Cardiac septum (tissue), 1 donor: ENCODE measurements around the gene PCDHGC5. TPM values are rescaled to one million over a fixed set of nuclear protein-coding genes. Genes with fewer than 3 reads are reported as not detected.

Experiments used
- DNase-seq: peaks from one replicate; pipeline ENCODE4 v3.0.0-alpha.2; 2020; ENCODE audit warnings: low spot score
- intact Hi-C: fragments of 100-400 bp; cut with DNase I; formaldehyde crosslinking; loops from one replicate; pipeline ENCODE4 v1.14.0; 2022
- long read RNA-seq: library from polyadenylated mRNA; unstranded; transcript quantifications from one replicate; pipeline ENCODE4 v2.0.0, GENCODE V29; 2021
- total RNA-seq: library from RNA; stranded (reverse); fragmentation: NEBNext Ultra II Directional; extraction: Animal tissue kit (Norgen Biotek cat#: 25700); gene quantifications from one replicate; pipeline ENCODE4 v1.2.1, GENCODE V29; 2021
- donor health status: DM: no; HTN: no; CAD: no.

Gene PCDHGC5
- total RNA-seq, result 6.1 TPM
- long read RNA-seq, partial matches to known transcripts, result 0 of 1 reads
- long read RNA-seq, other reads (novel, unspliced or antisense), result 1 of 1 reads

DNA sequence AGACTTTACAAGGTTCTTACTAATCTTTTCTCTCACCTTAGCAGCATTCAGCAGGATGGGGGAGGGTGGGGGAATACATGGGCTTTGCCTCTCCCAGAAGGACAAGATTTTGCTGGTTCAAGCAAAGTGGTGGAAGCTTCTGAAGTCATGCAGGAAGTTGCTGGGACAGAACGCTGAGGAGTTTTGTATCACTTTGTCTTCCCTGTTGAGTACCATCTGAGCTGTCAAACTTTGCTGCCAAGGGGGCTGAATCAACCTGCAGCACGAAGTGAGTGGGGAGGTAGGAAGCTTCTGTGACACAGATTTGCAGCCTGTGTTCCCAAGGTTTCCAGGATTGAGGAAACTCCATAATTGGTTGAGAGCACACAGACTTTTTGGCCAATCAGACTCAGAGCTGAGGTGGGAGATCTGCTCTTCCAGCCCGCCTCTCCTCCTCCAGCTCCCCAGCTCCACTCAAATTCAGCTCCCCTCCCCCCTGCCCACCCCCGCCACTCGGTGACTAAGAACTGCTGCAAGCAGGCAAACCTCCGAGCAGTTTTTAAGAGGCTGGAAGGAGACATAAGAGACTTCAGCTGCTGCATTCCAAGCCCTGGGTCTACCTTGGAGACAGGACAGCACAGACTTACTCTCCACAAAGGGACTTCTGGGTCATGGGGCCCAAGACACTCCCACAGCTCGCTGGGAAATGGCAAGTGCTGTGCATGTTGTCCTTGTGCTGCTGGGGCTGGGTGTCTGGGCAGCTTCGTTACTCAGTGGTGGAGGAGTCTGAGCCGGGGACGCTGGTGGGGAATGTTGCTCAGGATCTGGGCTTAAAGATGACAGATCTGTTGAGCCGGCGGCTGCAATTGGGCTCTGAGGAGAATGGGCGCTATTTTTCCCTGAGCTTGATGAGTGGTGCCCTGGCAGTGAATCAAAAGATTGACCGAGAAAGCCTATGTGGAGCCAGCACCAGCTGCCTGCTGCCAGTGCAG lies at the start of gene PCDHGC5:
PCDHGC5 (plus strand) TSS at position 491 of the 971 bp plus-strand sequence; CDS start at position 651, 160 bp downstream.
- intact Hi-C loops, result no loop called here
- no peak for DNase-seq

GRCh38 chr5:141439411-141440141 lies 49.3 kb upstream of the PCDHGC5 start:
- DNase-seq, result no peak
- intact Hi-C loops, result loop anchor here (5.0 kb wide), 1 partner anchor 38 kb away; the partner anchor contains the start of gene PCDHGC3

DNA sequence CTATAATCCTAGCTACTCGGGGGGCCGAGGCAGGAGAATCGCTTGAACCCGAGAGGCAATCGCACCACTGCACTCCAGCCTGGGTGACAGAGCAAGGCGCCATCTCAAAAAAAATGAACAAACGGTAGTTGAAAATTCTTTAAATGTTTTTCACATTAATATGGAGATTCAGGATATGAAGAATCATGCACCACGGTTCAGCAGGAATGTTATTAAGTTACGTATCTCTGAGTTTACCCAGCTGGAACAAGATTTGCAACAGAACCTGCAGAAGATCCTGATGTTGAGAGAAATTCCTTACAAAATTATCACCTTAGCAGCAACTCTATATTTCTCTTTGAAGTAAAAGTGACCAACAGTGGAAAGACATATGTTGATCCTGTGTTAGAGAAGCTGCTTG lies 48.5 kb upstream of the PCDHGC5 start:
- intact Hi-C loops, result loop anchor here (5.0 kb wide), 1 partner anchor 37 kb away; the partner anchor contains the start of gene PCDHGC3
- DNase-seq, result no peak

DNA sequence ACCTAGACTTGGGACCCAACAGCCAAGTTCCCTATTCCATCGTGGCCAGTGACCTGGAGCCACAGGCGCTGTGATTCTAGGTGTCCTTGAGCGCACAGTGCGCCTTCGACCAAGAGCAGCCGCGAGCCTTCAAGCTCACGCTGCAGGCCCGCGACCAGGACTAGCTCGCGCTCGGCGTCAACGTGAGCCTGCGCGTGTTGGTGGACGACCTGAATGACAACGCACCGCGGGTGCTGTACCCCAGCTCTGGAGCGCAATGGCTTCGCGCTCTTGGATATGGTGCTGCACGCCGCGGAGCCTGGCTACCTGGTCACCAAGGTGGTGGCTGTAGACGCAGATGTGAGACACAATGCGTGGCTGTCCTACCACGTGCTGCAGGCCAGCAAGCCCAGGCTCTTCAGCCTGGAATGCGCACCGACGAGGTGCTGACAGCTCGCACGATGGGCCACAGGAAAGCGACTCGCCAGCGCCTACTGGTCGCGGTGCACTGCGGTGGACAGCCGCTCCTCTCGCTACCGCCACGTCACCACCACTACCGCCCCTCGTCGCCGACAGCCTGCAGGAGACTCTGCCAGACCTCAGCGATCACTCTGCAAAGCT lies 47.2 kb upstream of the PCDHGC5 start:
- intact Hi-C loops, result loop anchor here (5.0 kb wide), 1 partner anchor 36 kb away; the partner anchor contains the start of gene PCDHGC3
- no peak for DNase-seq

DNA sequence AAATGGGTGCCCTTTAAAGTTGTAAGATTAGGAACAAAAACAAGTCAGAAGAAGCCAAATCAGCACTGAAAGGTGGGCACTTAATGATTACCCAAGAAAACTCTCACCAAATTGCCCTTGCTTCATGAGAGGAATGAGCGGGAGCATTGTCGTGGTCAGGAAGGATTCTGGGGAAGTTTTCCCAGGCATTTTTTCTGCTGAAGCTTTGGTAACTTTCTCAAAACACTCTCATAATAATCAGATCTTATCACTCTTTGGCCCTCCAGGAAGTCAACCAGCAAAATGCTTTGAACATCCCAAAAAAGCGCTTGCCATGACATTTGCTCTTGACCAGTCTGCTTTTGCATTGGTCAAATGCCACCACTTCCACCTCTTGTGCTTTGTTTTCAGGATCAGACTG lies 23.5 kb upstream of the PCDHGC5 start:
- intact Hi-C loops, result no loop called here
- DNase-seq, result no peak

DNA sequence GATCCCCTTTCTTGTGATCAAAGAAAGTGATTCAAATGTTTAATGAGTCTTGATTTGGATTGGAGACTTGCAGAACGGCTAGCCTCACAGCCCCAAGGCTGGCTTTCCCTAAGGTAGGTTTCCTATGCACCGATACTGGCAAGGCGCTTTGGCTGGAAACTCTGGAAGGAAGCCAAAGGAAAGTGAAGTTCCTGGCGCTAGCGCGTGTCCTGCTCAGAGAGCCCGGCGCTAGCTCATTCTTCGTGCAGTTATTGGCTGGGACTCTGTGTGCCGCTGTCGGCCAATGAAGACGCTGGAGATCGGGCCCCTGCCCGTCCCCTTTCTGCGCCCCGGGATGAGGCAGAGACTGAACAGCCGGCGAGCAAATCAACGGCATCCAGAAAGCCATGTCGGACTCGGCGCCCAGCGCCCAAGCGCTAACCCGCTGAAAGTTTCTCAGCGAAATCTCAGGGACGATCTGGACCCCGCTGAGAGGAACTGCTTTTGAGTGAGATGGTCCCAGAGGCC lies 13.2 kb upstream of the PCDHGC5 start, which contains the start of gene PCDHGC3:
PCDHGC3 (plus strand) TSS at position 342 of the 507 bp plus-strand sequence; CDS start at position 493, 151 bp downstream.
- intact Hi-C loops, result loop anchor here (2.0 to 5.0 kb wide), 3 partner anchors 33 to 81 kb away; no protein-coding TSS in a partner anchor
- peak; percentile 94 for DNase-seq

DNA sequence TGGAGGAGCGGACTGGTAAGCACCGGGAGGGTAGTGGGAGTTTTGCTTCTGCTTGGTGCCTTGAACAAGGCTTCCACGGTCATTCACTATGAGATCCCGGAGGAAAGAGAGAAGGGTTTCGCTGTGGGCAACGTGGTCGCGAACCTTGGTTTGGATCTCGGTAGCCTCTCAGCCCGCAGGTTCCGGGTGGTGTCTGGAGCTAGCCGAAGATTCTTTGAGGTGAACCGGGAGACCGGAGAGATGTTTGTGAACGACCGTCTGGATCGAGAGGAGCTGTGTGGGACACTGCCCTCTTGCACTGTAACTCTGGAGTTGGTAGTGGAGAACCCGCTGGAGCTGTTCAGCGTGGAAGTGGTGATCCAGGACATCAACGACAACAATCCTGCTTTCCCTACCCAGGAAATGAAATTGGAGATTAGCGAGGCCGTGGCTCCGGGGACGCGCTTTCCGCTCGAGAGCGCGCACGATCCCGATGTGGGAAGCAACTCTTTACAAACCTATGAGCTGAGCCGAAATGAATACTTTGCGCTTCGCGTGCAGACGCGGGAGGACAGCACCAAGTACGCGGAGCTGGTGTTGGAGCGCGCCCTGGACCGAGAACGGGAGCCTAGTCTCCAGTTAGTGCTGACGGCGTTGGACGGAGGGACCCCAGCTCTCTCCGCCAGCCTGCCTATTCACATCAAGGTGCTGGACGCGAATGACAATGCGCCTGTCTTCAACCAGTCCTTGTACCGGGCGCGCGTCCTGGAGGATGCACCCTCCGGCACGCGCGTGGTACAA lies 12.6 kb upstream of the PCDHGC5 start:
- DNase-seq, result no peak
- intact Hi-C loops, result loop anchor here (2.0 to 5.0 kb wide), 3 partner anchors 34 to 80 kb away; no protein-coding TSS in a partner anchor

- intact Hi-C loops, result loop anchor here (1.0 to 5.0 kb wide), 4 partner anchors 35 to 80 kb away; no protein-coding TSS in a partner anchor
Measured at GRCh38 chr5:141477044-141477575, 11.8 kb upstream of the PCDHGC5 start.

GRCh38 chr5:141477815-141478214 lies 11.1 kb upstream of the PCDHGC5 start:
- intact Hi-C loops, result loop anchor here (1.0 to 5.0 kb wide), 4 partner anchors 35 to 79 kb away; no protein-coding TSS in a partner anchor
- no peak for DNase-seq

More at GRCh38 chr5:141477044-141477575, 11.8 kb upstream of the PCDHGC5 start:
- DNase-seq, result no peak

GRCh38 chr5:141478321-141478945 lies 10.4 kb upstream of the PCDHGC5 start:
- DNase-seq, result no peak
- intact Hi-C loops, result loop anchor here (5.0 kb wide), 1 partner anchor 36 kb away; no protein-coding TSS in a partner anchor

DNA sequence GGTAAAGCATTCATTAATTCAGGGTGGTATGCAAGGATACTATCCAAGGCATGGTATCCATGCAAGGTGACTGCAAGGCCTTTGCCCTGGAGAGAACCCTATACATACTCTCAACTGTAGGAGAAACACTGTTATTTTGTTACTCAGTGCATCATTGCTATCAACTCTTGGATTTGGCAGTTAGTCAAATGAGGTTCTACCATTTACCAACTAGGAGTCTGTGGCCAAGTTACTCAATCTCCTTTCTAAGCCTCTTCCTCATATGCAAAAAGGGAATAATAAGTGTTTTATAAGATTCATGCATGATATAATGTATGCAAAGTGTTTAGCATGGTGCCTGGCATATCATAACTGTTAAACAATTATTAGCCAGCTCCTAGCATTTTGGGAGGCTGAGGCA lies 9.1 kb upstream of the PCDHGC5 start:
- intact Hi-C loops, result loop anchor here (5.0 kb wide), 1 partner anchor 37 kb away; no protein-coding TSS in a partner anchor
- DNase-seq, result no peak

DNA sequence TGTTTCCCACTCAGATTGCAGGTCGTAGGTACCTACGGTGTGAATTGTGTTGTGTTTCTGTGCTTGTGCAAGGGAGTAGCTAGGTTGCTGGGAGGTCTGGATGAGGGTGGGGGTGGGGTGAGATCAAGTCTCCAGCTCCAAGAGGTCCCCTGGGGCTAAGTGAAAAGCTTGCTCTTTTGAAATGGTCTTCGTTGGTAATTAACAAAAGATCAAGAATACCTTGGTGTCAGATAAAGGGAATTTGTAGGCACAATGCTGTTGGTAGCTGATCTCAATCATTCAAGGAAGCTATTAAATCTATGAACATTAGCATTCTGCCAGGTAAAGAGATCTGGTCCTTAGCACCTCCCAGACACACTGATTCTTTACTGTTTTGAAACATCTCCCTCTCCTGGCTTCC lies 5.0 kb upstream of the PCDHGC5 start:
- DNase-seq, result no peak
- intact Hi-C loops, result no loop called here

GRCh38 chr5:141484310-141484640 lies 4.6 kb upstream of the PCDHGC5 start:
- intact Hi-C loops, result no loop called here
- no peak for DNase-seq

DNA sequence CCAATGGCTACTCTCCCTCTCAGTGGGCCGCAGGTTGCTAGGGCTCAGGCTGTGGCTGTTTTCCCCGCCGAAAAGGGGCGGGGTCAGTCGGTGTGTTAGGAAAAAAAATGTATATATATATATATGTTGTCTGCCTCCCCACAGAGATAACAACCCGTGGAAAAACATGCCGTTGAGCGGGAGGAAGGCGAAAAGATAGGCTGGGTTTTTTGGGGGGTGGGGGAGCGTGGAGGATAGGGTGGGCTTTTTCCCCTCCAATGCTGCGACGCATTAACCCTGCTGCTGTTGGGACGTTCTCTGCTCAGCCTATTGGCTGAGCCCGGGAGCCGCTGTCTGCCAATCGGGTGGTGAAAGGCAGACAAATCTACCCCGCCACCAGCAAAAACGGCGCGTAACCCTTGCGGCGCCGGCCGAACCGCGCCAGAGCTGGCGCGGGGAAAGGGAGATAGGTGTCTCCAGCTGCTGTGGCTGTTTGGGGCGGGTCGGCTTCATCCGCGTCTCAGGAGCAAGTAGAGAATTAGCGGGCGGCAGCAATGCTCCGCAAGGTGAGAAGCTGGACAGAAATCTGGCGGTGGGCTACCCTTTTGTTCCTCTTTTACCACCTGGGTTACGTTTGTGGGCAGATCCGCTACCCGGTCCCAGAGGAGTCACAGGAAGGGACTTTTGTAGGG lies 4.1 kb upstream of the PCDHGC5 start, which contains the start of gene PCDHGC4:
PCDHGC4 (plus strand) TSS at position 390 of the 671 bp plus-strand sequence; CDS start at position 534, 144 bp downstream.
- DNase-seq, result no peak
- intact Hi-C loops, result no loop called here

DNA sequence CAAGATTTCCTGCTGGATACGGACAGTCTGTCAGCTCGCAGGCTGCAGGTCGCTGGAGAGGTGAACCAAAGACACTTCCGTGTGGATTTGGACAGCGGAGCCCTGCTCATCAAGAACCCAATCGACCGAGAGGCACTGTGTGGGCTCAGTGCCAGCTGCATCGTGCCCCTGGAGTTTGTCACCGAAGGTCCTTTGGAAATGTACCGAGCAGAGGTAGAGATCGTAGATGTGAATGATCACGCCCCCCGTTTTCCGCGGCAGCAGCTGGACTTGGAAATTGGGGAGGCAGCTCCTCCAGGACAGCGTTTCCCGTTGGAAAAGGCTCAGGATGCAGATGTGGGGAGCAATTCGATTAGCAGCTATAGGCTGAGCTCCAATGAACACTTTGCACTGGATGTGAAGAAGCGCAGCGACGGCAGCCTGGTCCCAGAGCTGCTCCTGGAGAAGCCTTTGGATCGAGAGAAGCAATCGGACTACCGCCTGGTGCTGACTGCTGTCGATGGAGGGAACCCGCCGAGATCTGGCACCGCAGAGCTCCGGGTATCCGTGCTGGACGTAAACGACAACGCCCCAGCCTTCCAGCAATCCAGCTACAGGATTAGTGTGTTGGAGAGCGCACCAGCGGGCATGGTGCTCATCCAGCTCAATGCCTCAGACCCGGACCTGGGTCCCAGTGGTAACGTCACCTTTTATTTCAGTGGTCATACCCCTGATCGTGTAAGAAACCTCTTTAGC lies 3.4 kb upstream of the PCDHGC5 start:
- no peak for DNase-seq
- intact Hi-C loops, result no loop called here

DNA sequence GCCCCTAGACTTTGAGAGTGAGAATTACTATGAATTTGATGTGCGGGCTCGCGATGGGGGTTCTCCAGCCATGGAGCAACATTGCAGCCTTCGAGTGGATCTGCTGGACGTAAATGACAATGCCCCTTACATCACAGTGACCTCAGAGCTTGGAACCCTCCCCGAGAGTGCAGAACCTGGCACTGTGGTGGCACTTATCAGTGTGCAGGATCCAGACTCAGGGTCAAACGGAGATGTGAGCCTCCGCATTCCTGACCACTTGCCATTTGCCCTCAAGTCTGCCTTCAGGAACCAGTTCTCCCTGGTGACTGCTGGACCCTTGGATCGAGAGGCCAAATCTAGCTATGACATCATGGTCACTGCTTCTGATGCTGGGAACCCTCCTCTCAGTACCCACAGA lies 2.8 kb upstream of the PCDHGC5 start:
- intact Hi-C loops, result no loop called here
- no peak for DNase-seq
